ENCODE data around the gene NSMF.

NSMF gene

GRCh38 chr9:137478962-137479861 is 20.1 kb upstream of the NSMF start:
- H3K36me3 ChIP-seq (ENCODE audit: insufficient read depth, low read length), result no peaks in the 10 kb centered on the region
- TF ChIP-seq CTCF (IDR thresholded peaks at IDR 0.05; ENCODE audit: low read length), result no peak
- no peak for TF ChIP-seq EZH2 (IDR thresholded peaks at IDR 0.05; ENCODE audit: borderline replicate concordance, low read length)
- H3K4me1 ChIP-seq (ENCODE audit: insufficient read depth, low read length, severe bottlenecking), result no peaks in the 10 kb centered on the region
- no peaks in the 10 kb centered on the region for H4K20me1 ChIP-seq (ENCODE audit: insufficient read depth, low read length)
- no peak overlapping the region for H3K4me2 ChIP-seq (ENCODE audit: low read length)
- H3K79me2 ChIP-seq (ENCODE audit: insufficient read depth, low read length), result no peaks in the 10 kb centered on the region
- H3K9ac ChIP-seq (ENCODE audit: low read length), result no peak overlapping the region
- peaks cover 8% of the 10 kb centered on the region; the same call in 1 of the 2 replicates for H3K9me3 ChIP-seq (ENCODE audit: low read length)
- no peak overlapping the region for H3K27ac ChIP-seq (ENCODE audit: low read depth, low read length, poor library complexity, severe bottlenecking)
- H3K4me3 ChIP-seq (ENCODE audit: low read depth, low read length, poor library complexity, severe bottlenecking), result no peak overlapping the region
- H2AFZ ChIP-seq (ENCODE audit: low read length), result no peak overlapping the region
- no peaks in the 10 kb centered on the region for H3F3A ChIP-seq (ENCODE audit: insufficient read depth, low read length)
- no peaks in the 10 kb centered on the region for H3K9me2 ChIP-seq (ENCODE audit: low read depth, low read length)
- no peaks in the 10 kb centered on the region; the same call in 1 of the 2 replicates for H3K27me3 ChIP-seq (ENCODE audit: insufficient read depth, low read length)

GRCh38 chr9:137478613-137478961 is 19.5 kb upstream of the NSMF start:
- no peak overlapping the region for H3K4me3 ChIP-seq (ENCODE audit: low read depth, low read length, poor library complexity, severe bottlenecking)
- H3F3A ChIP-seq (ENCODE audit: insufficient read depth, low read length), result no peaks in the 10 kb centered on the region
- H2AFZ ChIP-seq (ENCODE audit: low read length), result no peak overlapping the region
- H3K27ac ChIP-seq (ENCODE audit: low read depth, low read length, poor library complexity, severe bottlenecking), result no peak overlapping the region
- peaks cover 8% of the 10 kb centered on the region; the same call in 1 of the 2 replicates for H3K9me3 ChIP-seq (ENCODE audit: low read length)
- H3K36me3 ChIP-seq (ENCODE audit: insufficient read depth, low read length), result no peaks in the 10 kb centered on the region
- no peak overlapping the region for H3K4me2 ChIP-seq (ENCODE audit: low read length)
- H3K9ac ChIP-seq (ENCODE audit: low read length), result no peak overlapping the region
- no peaks in the 10 kb centered on the region for H4K20me1 ChIP-seq (ENCODE audit: insufficient read depth, low read length)
- no peaks in the 10 kb centered on the region; the same call in 1 of the 2 replicates for H3K27me3 ChIP-seq (ENCODE audit: insufficient read depth, low read length)
- no peaks in the 10 kb centered on the region for H3K79me2 ChIP-seq (ENCODE audit: insufficient read depth, low read length)
- no peaks in the 10 kb centered on the region for H3K9me2 ChIP-seq (ENCODE audit: low read depth, low read length)
- H3K4me1 ChIP-seq (ENCODE audit: insufficient read depth, low read length, severe bottlenecking), result no peaks in the 10 kb centered on the region
- no peak for TF ChIP-seq CTCF (IDR thresholded peaks at IDR 0.05; ENCODE audit: low read length)

GRCh38 chr9:137477778-137478612 is 18.9 kb upstream of the NSMF start:
- Histone ChIP-seq H3K27ac (ENCODE audit: low read depth, low read length, poor library complexity, severe bottlenecking) (no peak overlapping the region), H3K36me3 (ENCODE audit: insufficient read depth, low read length) (no peaks in the 10 kb centered on the region), H3F3A (ENCODE audit: insufficient read depth, low read length) (no peaks in the 10 kb centered on the region), H3K9me2 (ENCODE audit: low read depth, low read length) (no peaks in the 10 kb centered on the region), H3K4me1 (ENCODE audit: insufficient read depth, low read length, severe bottlenecking) (no peaks in the 10 kb centered on the region), H3K4me2 (ENCODE audit: low read length) (no peak overlapping the region), H3K79me2 (ENCODE audit: insufficient read depth, low read length) (no peaks in the 10 kb centered on the region), H3K9me3 (ENCODE audit: low read length) (peaks cover 8% of the 10 kb centered on the region; the same call in 1 of the 2 replicates), H3K9ac (ENCODE audit: low read length) (no peak overlapping the region), H2AFZ (ENCODE audit: low read length) (no peak overlapping the region), H3K4me3 (ENCODE audit: low read depth, low read length, poor library complexity, severe bottlenecking) (no peak overlapping the region), H4K20me1 (ENCODE audit: insufficient read depth, low read length) (no peaks in the 10 kb centered on the region), H3K27me3 (ENCODE audit: insufficient read depth, low read length) (no peaks in the 10 kb centered on the region; the same call in 1 of the 2 replicates)
- TF ChIP-seq CTCF (IDR thresholded peaks at IDR 0.05; ENCODE audit: low read length) (no peak), EZH2 (IDR thresholded peaks at IDR 0.05; ENCODE audit: borderline replicate concordance, low read length) (no peak)
